IMR-90 (cell line): ENCODE data around the gene SNX30. TPM values are rescaled to one million over a fixed set of nuclear protein-coding genes. Genes with fewer than 3 reads are reported as not detected.

Source experiments
- ATAC-seq: fragments of 200-7000 bp; cut with Tn5 transposase; 2 replicates; pipeline ENCODE4 v1.9.1; 2020; ENCODE audit warnings: low read depth, mild to moderate bottlenecking, moderate library complexity
- BruUV-seq: library from RNA; stranded (reverse); fragments of 400-500 nt; replicated peaks from 2 replicates; lab custom pipeline; 2021; lab: Mats Ljungman, UMichigan
- CTCF ChIA-PET: fragments of 300-600 bp; formaldehyde crosslinking; extraction: SDS; loops from one replicate; lab custom pipeline; 2021; ENCODE audit warnings: antibody characterized with exemption; lab: Yijun Ruan, JAX
- POLR2A ChIA-PET: fragments of 300-600 bp; sonication (Branson Sonifier 250); formaldehyde crosslinking; loops from one replicate; lab custom pipeline; 2022; ENCODE audit warnings: antibody characterized with exemption; ENCODE audit not compliant: unreplicated experiment; lab: Charles Lee
- DNase-seq: peaks from one replicate; pipeline ENCODE4 v3.0.0; 2013
- H2AFZ ChIP-seq: replicated peaks from 2 replicates; pipeline ENCODE3; 2013; ENCODE audit warnings: low read length, mild to moderate bottlenecking; ENCODE audit not compliant: poor library complexity
- H2AK5ac ChIP-seq: 2 replicates; pipeline ENCODE4 v1.6.1; 2013; ENCODE audit warnings: low read depth, low read length, inconsistent platforms
- H2AK9ac ChIP-seq: replicated peaks from 2 replicates; pipeline ENCODE3; 2013; ENCODE audit warnings: mild to moderate bottlenecking, low read depth, low read length, moderate library complexity; ENCODE audit not compliant: poor library complexity
- H2BK120ac ChIP-seq: 2 replicates; pipeline ENCODE4 v1.6.1; 2013; ENCODE audit warnings: low read depth, low read length, inconsistent platforms
- H2BK15ac ChIP-seq: 3 replicates; pipeline ENCODE4 v1.6.1; 2013; ENCODE audit warnings: low read depth, low read length, inconsistent platforms
- H2BK20ac ChIP-seq: 2 replicates; pipeline ENCODE4 v1.6.1; 2013; ENCODE audit warnings: low read depth, mild to moderate bottlenecking, inconsistent platforms, low read length, moderate library complexity
- H2BK5ac ChIP-seq: 2 replicates; pipeline ENCODE4 v1.6.1; 2013; ENCODE audit warnings: mild to moderate bottlenecking, low read depth, low read length, inconsistent platforms; ENCODE audit not compliant: poor library complexity, severe bottlenecking
- H3K14ac ChIP-seq: replicated peaks from 2 replicates; pipeline ENCODE4 v1.6.1; 2013; ENCODE audit warnings: low read depth, low read length, inconsistent platforms
- H3K18ac ChIP-seq: 2 replicates; pipeline ENCODE4 v1.6.1; 2013; ENCODE audit warnings: low read depth, low read length, control low read depth
- H3K23ac ChIP-seq: 2 replicates; pipeline ENCODE4 v1.6.1; 2013; ENCODE audit warnings: low read depth, low read length, inconsistent platforms
- H3K27ac ChIP-seq: 2 replicates; pipeline ENCODE4 v1.5.1; 2013; ENCODE audit warnings: mild to moderate bottlenecking, control low read depth, low read length; ENCODE audit not compliant: insufficient read depth
- H3K27me3 ChIP-seq: 2 replicates; pipeline ENCODE4 v1.6.1; 2013; ENCODE audit warnings: low read length; ENCODE audit not compliant: control insufficient read depth, insufficient read depth
- H3K36me3 ChIP-seq: 2 replicates; pipeline ENCODE4 v1.6.1; 2013; ENCODE audit warnings: low read length, mixed read lengths; ENCODE audit not compliant: control insufficient read depth, insufficient read depth
- H3K4ac ChIP-seq: 2 replicates; pipeline ENCODE4 v1.6.1; 2013; ENCODE audit warnings: low read depth, low read length, inconsistent platforms
- H3K4me1 ChIP-seq: 2 replicates; pipeline ENCODE4 v1.6.1; 2013; ENCODE audit warnings: low read length, mixed read lengths; ENCODE audit not compliant: control insufficient read depth, insufficient read depth
- H3K4me2 ChIP-seq: 2 replicates; pipeline ENCODE4 v1.6.1; 2013; ENCODE audit warnings: low read depth, mild to moderate bottlenecking, control low read depth, low read length, moderate library complexity
- H3K4me3 ChIP-seq: 2 replicates; pipeline ENCODE4 v1.5.1; 2013; ENCODE audit warnings: low read depth, mild to moderate bottlenecking, control low read depth, low read length, moderate library complexity; ENCODE audit not compliant: insufficient read depth
- H3K56ac ChIP-seq: 2 replicates; pipeline ENCODE4 v1.6.1; 2013; ENCODE audit warnings: low read length, inconsistent platforms; ENCODE audit not compliant: insufficient read depth; ENCODE audit errors: extremely low read depth
- H3K79me1 ChIP-seq, 2 experiments: 2 replicates each; pipeline ENCODE4 v1.6.1; 2013; ENCODE audit warnings: low read length in 2 of 2, inconsistent platforms in 1 of 2, low read depth in 1 of 2
- H3K9ac ChIP-seq: 2 replicates; pipeline ENCODE4 v1.6.1; 2013; ENCODE audit warnings: low read depth, low read length, control low read depth
- H3K9me1 ChIP-seq: 2 replicates; pipeline ENCODE4 v1.6.1; 2013; ENCODE audit warnings: low read length, inconsistent platforms; ENCODE audit not compliant: insufficient read depth
- H3K9me3 ChIP-seq: 2 replicates; pipeline ENCODE4 v1.6.1; 2013; ENCODE audit warnings: low read length; ENCODE audit not compliant: control insufficient read depth, insufficient read depth
- H4K20me1 ChIP-seq: 2 replicates; pipeline ENCODE4 v1.6.1; 2013; ENCODE audit warnings: low read length, inconsistent platforms; ENCODE audit not compliant: insufficient read depth
- H4K5ac ChIP-seq: 2 replicates; pipeline ENCODE4 v1.6.1; 2013; ENCODE audit warnings: mild to moderate bottlenecking, low read depth, low read length, control low read depth
- H4K8ac ChIP-seq, 2 experiments: 2 replicates each; pipeline ENCODE4 v1.6.1; 2013; ENCODE audit warnings: low read depth in 2 of 2, low read length in 2 of 2, control low read depth in 1 of 2, inconsistent platforms in 1 of 2
- H4K91ac ChIP-seq: 2 replicates; pipeline ENCODE4 v1.6.1; 2013; ENCODE audit warnings: low read depth, low read length, inconsistent platforms; ENCODE audit not compliant: insufficient read depth
- BHLHE40 ChIP-seq: fragments of 150-350 bp; IDR thresholded peaks from 2 replicates; pipeline ENCODE4 v1.6.1; 2016; ENCODE audit warnings: mild to moderate bottlenecking, low read depth, low read length
- CEBPB ChIP-seq: IDR thresholded peaks from 2 replicates; pipeline ENCODE4 v1.6.1; 2012; ENCODE audit warnings: low read depth, low read length, improper control_type of control experiment
- CHD1 ChIP-seq: IDR thresholded peaks from 2 replicates; pipeline ENCODE4 v1.6.1; 2012; ENCODE audit warnings: low read depth, low read length, improper control_type of control experiment
- FOS ChIP-seq: fragments of 150-350 bp; IDR thresholded peaks from 2 replicates; pipeline ENCODE4 v1.6.1; 2016; ENCODE audit warnings: low read depth, low read length
- MAFK ChIP-seq: IDR thresholded peaks from 2 replicates; pipeline ENCODE4 v1.6.1; 2012; ENCODE audit warnings: low read depth, low read length, improper control_type of control experiment
- MXI1 ChIP-seq: IDR thresholded peaks from 2 replicates; pipeline ENCODE4 v1.6.1; 2012; ENCODE audit warnings: low read depth, mild to moderate bottlenecking, low read length, moderate library complexity, borderline replicate concordance
- NFE2L2 ChIP-seq: fragments of 150-350 bp; IDR thresholded peaks from 2 replicates; pipeline ENCODE4 v1.6.1; 2016; ENCODE audit warnings: low read depth, mild to moderate bottlenecking, low read length
- POLR2A ChIP-seq: IDR thresholded peaks from 2 replicates; pipeline ENCODE4 v1.6.1; 2012; ENCODE audit warnings: mild to moderate bottlenecking, low read depth, low read length
- RCOR1 ChIP-seq: IDR thresholded peaks from 2 replicates; pipeline ENCODE4 v1.6.1; 2012; ENCODE audit warnings: mild to moderate bottlenecking, low read length, improper control_type of control experiment; ENCODE audit not compliant: insufficient replicate concordance
- RFX5 ChIP-seq: IDR thresholded peaks from 2 replicates; pipeline ENCODE4 v1.8.0; 2012; ENCODE audit warnings: low read depth, mild to moderate bottlenecking, low read length, moderate library complexity
- SMC3 ChIP-seq: fragments of 150-350 bp; IDR thresholded peaks from 2 replicates; pipeline ENCODE4 v1.6.1; 2016; ENCODE audit warnings: low read depth, mild to moderate bottlenecking, antibody characterized with exemption, low read length, moderate library complexity
- WGBS, 2 experiments: methylation state at CpG; one replicate each; pipeline versions ENCODE4 v1.1.5 to v1.1.7; 2013; ENCODE audit warnings: missing lambda C conversion rate in 2 of 2; ENCODE audit not compliant: insufficient read length in 1 of 2; ENCODE audit errors: extremely low coverage in 2 of 2; 5-methylcytosine and 5-hydroxymethylcytosine counted together
- dilution Hi-C: fragments of 300-500 bp; cut with HindIII; formaldehyde crosslinking; loops from one replicate; pipeline ENCODE4 v1.14.3; 2018; ENCODE audit warnings: low sequenced_read_pairs; ENCODE audit not compliant: unreplicated experiment
- in situ Hi-C: fragments of 300-500 bp; cut with MboI; formaldehyde crosslinking; loops from 3 replicates; pipeline ENCODE4 v1.14.3; 2019; ENCODE audit warnings: low sequenced_read_pairs, inconsistent platforms, mixed read lengths
- intact Hi-C: fragments of 100-400 bp; cut with micrococcal nuclease; formaldehyde crosslinking; loops from 2 replicates; pipeline ENCODE4 v1.10.0; 2022
- polyA plus RNA-seq, 3 experiments: library from polyadenylated mRNA; depleted of rRNA; stranded (reverse); fragments of >200 nt; gene quantifications; 2 replicates each; pipeline ENCODE4 v1.2.3, GENCODE V29; 2012; ENCODE audit warnings: low replicate concordance in 1 of 3
- total RNA-seq: library from RNA; depleted of rRNA; stranded (reverse); fragments of >200 nt; gene quantifications from 2 replicates; pipeline ENCODE4 v1.2.3, GENCODE V29; 2012
- TF ChIP-seq, protein P1 (sequence below): fragments of 150-350 bp; IDR thresholded peaks from 2 replicates; pipeline ENCODE4 v1.6.1; 2016; ENCODE audit warnings: low read depth, mild to moderate bottlenecking, low read length, moderate library complexity, borderline replicate concordance
- TF ChIP-seq, protein P2 (sequence below): fragments of 150-350 bp; IDR thresholded peaks from 2 replicates; pipeline ENCODE4 v1.6.1; 2017; ENCODE audit warnings: mild to moderate bottlenecking, antibody characterized with exemption, low read length, low read depth

Gene SNX30
- total and polyA plus RNA-seq, 2 of the 4 experiments (the other 2 are of a cell fraction): 8.0 to 18.8 TPM

DNA sequence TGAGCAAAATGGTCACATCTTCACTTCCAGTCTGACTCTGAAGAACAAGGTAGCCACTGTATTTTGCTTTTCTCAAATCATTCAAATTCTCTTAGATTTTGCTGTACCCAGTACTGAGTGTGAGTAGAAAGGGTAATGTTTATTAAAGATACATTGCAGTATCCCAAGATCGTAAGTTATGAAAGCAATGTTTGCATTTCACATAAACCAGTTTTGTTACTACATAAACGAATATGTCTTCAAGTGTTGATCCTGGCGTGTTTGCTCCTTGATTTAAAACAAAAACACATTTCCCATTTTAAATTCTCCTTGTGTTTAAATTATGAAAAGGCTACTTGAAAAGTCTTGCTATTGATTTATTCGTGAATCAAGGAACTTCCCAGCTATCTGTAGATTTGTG is 22.0 kb downstream of the SNX30 start:
- DNase-seq (no peak), ATAC-seq (peak; percentile 73)
- Histone ChIP-seq H3K14ac (no peak overlapping the region), H3K27ac (peak overlapping the region; percentile 14; the same call in 1 of the 2 replicates), H2BK5ac (peak overlapping the region; percentile 48), H4K91ac (peak overlapping the region; percentile 30; the same call in 1 of the 2 replicates), H3K4me3 (no peak overlapping the region), H2BK120ac (no peak overlapping the region; the same call in 1 of the 2 replicates), H4K5ac (peak overlapping the region; percentile 91; the same call in 1 of the 2 replicates), H3K23ac (no peak overlapping the region), H3K9me1 (peaks cover 10% of the 10 kb centered on the region), H3K56ac (no peak overlapping the region), H3K4me2 (peak overlapping the region; percentile 56), H3K9ac (no peak overlapping the region), H2AFZ (no peak overlapping the region), H3K18ac (peak overlapping the region; percentile 96), H3K4me1 (peaks cover 13% of the 10 kb centered on the region), H2BK15ac (no peak overlapping the region), H4K8ac (no peak overlapping the region), H2BK20ac (peak overlapping the region; percentile 12; the same call in 1 of the 2 replicates), H3K79me1 (peaks cover 18 to 38% of the 10 kb centered on the region in 2 experiments), H2AK5ac (no peak overlapping the region), H4K20me1 (peaks cover 16% of the 10 kb centered on the region; the same call in 1 of the 2 replicates), H2AK9ac (no peak overlapping the region), H3K27me3 (no peaks in the 10 kb centered on the region), H3K36me3 (no peaks in the 10 kb centered on the region), H3K4ac (no peak overlapping the region), H3K9me3 (no peaks in the 10 kb centered on the region)
- ChIA-PET CTCF (interaction anchor here (0.6 to 1.1 kb wide), 2 partner anchors 11 to 753 kb away, joined by 3 to 6 read pairs; no protein-coding TSS in a partner anchor), POLR2A (no interaction called here)
- in situ Hi-C loops (no loop called here), intact Hi-C loops (no loop called here), dilution Hi-C loops (no loop called here)
- WGBS, 2 experiments: no CpG with 5 or more reads among the region's 4 CpGs
- BruUV-seq: no TSS peak
- TF ChIP-seq FOS (no peak), MXI1 (no peak), BHLHE40 (no peak), RFX5 (no peak), CEBPB (no peak), NFE2L2 (no peak), RCOR1 (no peak), MAFK (no peak), CHD1 (no peak), SMC3 (no peak), POLR2A (no peak)
- TF ChIP-seq, protein P1, sequence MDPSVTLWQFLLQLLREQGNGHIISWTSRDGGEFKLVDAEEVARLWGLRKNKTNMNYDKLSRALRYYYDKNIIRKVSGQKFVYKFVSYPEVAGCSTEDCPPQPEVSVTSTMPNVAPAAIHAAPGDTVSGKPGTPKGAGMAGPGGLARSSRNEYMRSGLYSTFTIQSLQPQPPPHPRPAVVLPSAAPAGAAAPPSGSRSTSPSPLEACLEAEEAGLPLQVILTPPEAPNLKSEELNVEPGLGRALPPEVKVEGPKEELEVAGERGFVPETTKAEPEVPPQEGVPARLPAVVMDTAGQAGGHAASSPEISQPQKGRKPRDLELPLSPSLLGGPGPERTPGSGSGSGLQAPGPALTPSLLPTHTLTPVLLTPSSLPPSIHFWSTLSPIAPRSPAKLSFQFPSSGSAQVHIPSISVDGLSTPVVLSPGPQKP: no peak
- TF ChIP-seq, protein P2, sequence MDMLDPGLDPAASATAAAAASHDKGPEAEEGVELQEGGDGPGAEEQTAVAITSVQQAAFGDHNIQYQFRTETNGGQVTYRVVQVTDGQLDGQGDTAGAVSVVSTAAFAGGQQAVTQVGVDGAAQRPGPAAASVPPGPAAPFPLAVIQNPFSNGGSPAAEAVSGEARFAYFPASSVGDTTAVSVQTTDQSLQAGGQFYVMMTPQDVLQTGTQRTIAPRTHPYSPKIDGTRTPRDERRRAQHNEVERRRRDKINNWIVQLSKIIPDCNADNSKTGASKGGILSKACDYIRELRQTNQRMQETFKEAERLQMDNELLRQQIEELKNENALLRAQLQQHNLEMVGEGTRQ: no peak
